Skeletal muscle satellite cell (primary cell): ENCODE data around the gene WDR18. TPM values are rescaled to one million over a fixed set of nuclear protein-coding genes. Genes with fewer than 3 reads are reported as not detected.

ENCODE experiments used
- H3K27me3 ChIP-seq: 2 replicates; pipeline ENCODE4 v1.7.0; 2013; ENCODE audit warnings: low read length; ENCODE audit not compliant: control insufficient read depth, insufficient read depth
- H3K36me3 ChIP-seq: 2 replicates; pipeline ENCODE4 v1.7.0; 2013; ENCODE audit warnings: mild to moderate bottlenecking, control low read depth, low read length; ENCODE audit not compliant: insufficient read depth
- H3K4me1 ChIP-seq: 2 replicates; pipeline ENCODE4 v1.7.0; 2013; ENCODE audit warnings: low read length; ENCODE audit not compliant: control insufficient read depth, insufficient read depth
- H3K4me2 ChIP-seq: 2 replicates; pipeline ENCODE4 v1.7.0; 2013; ENCODE audit warnings: mild to moderate bottlenecking, low read length
- H3K4me3 ChIP-seq: 2 replicates; pipeline ENCODE4 v1.7.0; 2013; ENCODE audit warnings: low read length
- H3K9ac ChIP-seq: 2 replicates; pipeline ENCODE4 v1.7.0; 2013; ENCODE audit warnings: mild to moderate bottlenecking, low read depth, low read length, moderate library complexity
- H3K9me3 ChIP-seq: replicated peaks from 2 replicates; pipeline ENCODE4 v1.7.0; 2013; ENCODE audit warnings: mild to moderate bottlenecking, control low read depth, low read length
- total RNA-seq: library from RNA; depleted of rRNA; stranded (reverse); fragments of >200 nt; gene quantifications from 2 replicates; pipeline ENCODE4 v1.2.3, GENCODE V29; 2012; rRNA removed

WDR18 gene
- 55.9 and 73.5 TPM in 2 replicates for total RNA-seq

- H3K4me3 ChIP-seq, result peak within 1 kb of the TSS; percentile 99
- H3K9me3 ChIP-seq, result no peaks in the 10 kb centered on the region
- peaks cover 14% of the 10 kb centered on the region for H3K36me3 ChIP-seq
- peak within 1 kb of the TSS; percentile 86 for H3K4me2 ChIP-seq
- H3K9ac ChIP-seq, result peak within 1 kb of the TSS; percentile 98
- H3K27me3 ChIP-seq, result no peaks in the 10 kb centered on the region
- peaks cover 22% of the 10 kb centered on the region for H3K4me1 ChIP-seq
Observed at GRCh38 chr19:984165-984967, at the start of gene WDR18. Gene WDR18 (plus strand): TSS chr19:984345. CDS start chr19:984354, 9 bp downstream.

- Histone ChIP-seq H3K9ac (no peak overlapping the region), H3K4me2 (peak overlapping the region; percentile 43), H3K4me1 (peaks cover 32% of the 10 kb centered on the region), H3K4me3 (no peak overlapping the region), H3K27me3 (no peaks in the 10 kb centered on the region), H3K9me3 (no peaks in the 10 kb centered on the region), H3K36me3 (peaks cover 10% of the 10 kb centered on the region)
Observed at GRCh38 chr19:934865-935479, 49.2 kb upstream of the WDR18 start.

GRCh38 chr19:936175-936546, 48.0 kb upstream of the WDR18 start:
- peaks cover 42% of the 10 kb centered on the region for H3K4me1 ChIP-seq
- H3K9me3 ChIP-seq, result no peaks in the 10 kb centered on the region
- no peak overlapping the region for H3K4me3 ChIP-seq
- H3K27me3 ChIP-seq, result no peaks in the 10 kb centered on the region
- H3K4me2 ChIP-seq, result no peak overlapping the region
- H3K9ac ChIP-seq, result no peak overlapping the region
- H3K36me3 ChIP-seq, result peaks cover 10% of the 10 kb centered on the region

GRCh38 chr19:937259-937694, 46.9 kb upstream of the WDR18 start:
- Histone ChIP-seq H3K27me3 (no peaks in the 10 kb centered on the region), H3K36me3 (peaks cover 10% of the 10 kb centered on the region), H3K4me2 (no peak overlapping the region), H3K9me3 (no peaks in the 10 kb centered on the region), H3K4me3 (no peak overlapping the region), H3K4me1 (peaks cover 52% of the 10 kb centered on the region), H3K9ac (no peak overlapping the region)

- Histone ChIP-seq H3K4me3 (no peak overlapping the region), H3K4me2 (no peak overlapping the region), H3K36me3 (peaks cover 8% of the 10 kb centered on the region), H3K9me3 (no peaks in the 10 kb centered on the region), H3K27me3 (no peaks in the 10 kb centered on the region), H3K9ac (no peak overlapping the region), H3K4me1 (peaks cover 41% of the 10 kb centered on the region)
Observed at GRCh38 chr19:938233-938923, 45.8 kb upstream of the WDR18 start.

- Histone ChIP-seq H3K4me2 (no peak overlapping the region), H3K4me1 (peaks cover 31% of the 10 kb centered on the region), H3K9me3 (no peaks in the 10 kb centered on the region), H3K27me3 (no peaks in the 10 kb centered on the region), H3K4me3 (no peak overlapping the region), H3K9ac (no peak overlapping the region), H3K36me3 (peaks cover 12% of the 10 kb centered on the region)
Observed at GRCh38 chr19:939439-939838, 44.7 kb upstream of the WDR18 start.

GRCh38 chr19:939922-940321, 44.2 kb upstream of the WDR18 start:
- H3K36me3 ChIP-seq, result peaks cover 12% of the 10 kb centered on the region
- no peak overlapping the region for H3K9ac ChIP-seq
- no peaks in the 10 kb centered on the region for H3K27me3 ChIP-seq
- H3K4me1 ChIP-seq, result peaks cover 26% of the 10 kb centered on the region
- H3K9me3 ChIP-seq, result no peaks in the 10 kb centered on the region
- no peak overlapping the region for H3K4me3 ChIP-seq
- H3K4me2 ChIP-seq, result no peak overlapping the region

- Histone ChIP-seq H3K9ac (peak overlapping the region; percentile 9), H3K4me3 (peak overlapping the region; percentile 60), H3K4me1 (peaks cover 20% of the 10 kb centered on the region)
Observed at GRCh38 chr19:940591-941291, 43.4 kb upstream of the WDR18 start.

GRCh38 chr19:941292-942132, 42.6 kb upstream of the WDR18 start:
- peaks cover 12% of the 10 kb centered on the region for H3K36me3 ChIP-seq
- H3K27me3 ChIP-seq, result no peaks in the 10 kb centered on the region
- H3K4me3 ChIP-seq, result peak overlapping the region; percentile 60
- peak overlapping the region; percentile 9 for H3K9ac ChIP-seq
- peaks cover 20% of the 10 kb centered on the region for H3K4me1 ChIP-seq
- peak overlapping the region; percentile 82 for H3K4me2 ChIP-seq
- H3K9me3 ChIP-seq, result no peaks in the 10 kb centered on the region

More at GRCh38 chr19:940591-941291, 43.4 kb upstream of the WDR18 start:
- Histone ChIP-seq H3K9me3 (no peaks in the 10 kb centered on the region), H3K27me3 (no peaks in the 10 kb centered on the region), H3K36me3 (peaks cover 12% of the 10 kb centered on the region), H3K4me2 (peak overlapping the region; percentile 82)

GRCh38 chr19:942133-942645, 42.0 kb upstream of the WDR18 start:
- Histone ChIP-seq H3K4me3 (no peak overlapping the region), H3K4me1 (peaks cover 20% of the 10 kb centered on the region), H3K9ac (no peak overlapping the region), H3K27me3 (no peaks in the 10 kb centered on the region), H3K9me3 (no peaks in the 10 kb centered on the region), H3K36me3 (peaks cover 11% of the 10 kb centered on the region), H3K4me2 (no peak overlapping the region)
